ENCODE measurements around the gene GSTM3.
"Not testable (repeated sequence)": the region's sequence is repeated elsewhere in the genome, so short reads cannot be mapped to it uniquely, and the experiment has no call there.

- not testable (repeated sequence) for TF ChIP-seq MAFF (IDR thresholded peaks at IDR 0.05; ENCODE audit: low read depth, low read length); MLXIP (CRISPR knock-in tag; IDR thresholded peaks at IDR 0.05; ENCODE audit: borderline replicate concordance); JUND (CRISPR knock-in tag; IDR thresholded peaks at IDR 0.05); GLI4 (CRISPR knock-in tag; IDR thresholded peaks at IDR 0.05; ENCODE audit: borderline replicate concordance); ZNF142 (CRISPR knock-in tag; IDR thresholded peaks at IDR 0.05); POLR2AphosphoS5 (IDR thresholded peaks at IDR 0.05; ENCODE audit: low read depth, low read length); POLR2A (IDR thresholded peaks at IDR 0.05; ENCODE audit: insufficient read depth in 1 of 2, low read depth in 2 of 2, low read length in 2 of 2); RAD21 (CRISPR knock-in tag; IDR thresholded peaks at IDR 0.05); ZFP82 (CRISPR knock-in tag; IDR thresholded peaks at IDR 0.05; ENCODE audit: borderline replicate concordance); ZNF747 (CRISPR knock-in tag; IDR thresholded peaks at IDR 0.05; ENCODE audit: borderline replicate concordance); FOXO4 (CRISPR knock-in tag; conservative IDR thresholded peaks at IDR 0.05)
These were observed 43.0 kb downstream of the GSTM3 start for GRCh38 chr1:109697861-109698260.

Data from HepG2 (cell line).